ENCODE measurements around the gene ZFP62. TPM values are rescaled to one million over a fixed set of nuclear protein-coding genes. Genes with fewer than 3 reads are reported as not detected.

ZFP62 gene
- total RNA-seq, 2 donors from 2014 or later: 34.3 to 38.7 TPM

- Histone ChIP-seq H3K4me1 (no peaks in the 10 kb centered on the region), H3K27me3 (no peaks in the 10 kb centered on the region), H3K36me3 (peaks cover 20% of the 10 kb centered on the region), H3K27ac (no peak overlapping the region), H3K9ac (ENCODE audit: low read depth in 2 of 2, low read length in 2 of 2) (no peak overlapping the region), H3K9me3 (no peaks in the 10 kb centered on the region), H3K4me3 (no peak overlapping the region)
- no peak for TF ChIP-seq CTCF (IDR thresholded peaks at IDR 0.05)
- intact Hi-C loops (cut with DNase I): no loop called here
- no peak for DNase-seq
Observed at GRCh38 chr5:180848265-180848664, 12.8 kb downstream of the ZFP62 start.

- Histone ChIP-seq H3K36me3 (peaks cover 20% of the 10 kb centered on the region), H3K4me1 (no peaks in the 10 kb centered on the region), H3K27me3 (no peaks in the 10 kb centered on the region), H3K4me3 (no peak overlapping the region), H3K9ac (ENCODE audit: low read depth in 2 of 2, low read length in 2 of 2) (no peak overlapping the region), H3K9me3 (no peaks in the 10 kb centered on the region), H3K27ac (no peak overlapping the region)
- DNase-seq: no peak
- intact Hi-C loops (cut with DNase I): no loop called here
- TF ChIP-seq CTCF (IDR thresholded peaks at IDR 0.05): no peak
Observed at GRCh38 chr5:180847026-180847425, 14.1 kb downstream of the ZFP62 start.

- no peak for TF ChIP-seq CTCF (IDR thresholded peaks at IDR 0.05)
- H3K9me3 ChIP-seq: no peaks in the 10 kb centered on the region
- H3K9ac ChIP-seq (ENCODE audit: low read depth in 2 of 2, low read length in 2 of 2): no peak overlapping the region
- peaks cover 5% of the 10 kb centered on the region for H3K36me3 ChIP-seq
- H3K27me3 ChIP-seq: no peaks in the 10 kb centered on the region
- intact Hi-C loops (cut with DNase I): no loop called here
- no peak for DNase-seq
- no peak overlapping the region for H3K27ac ChIP-seq
- H3K4me3 ChIP-seq: no peak overlapping the region
- no peaks in the 10 kb centered on the region for H3K4me1 ChIP-seq
Observed at GRCh38 chr5:180844858-180845257, 16.2 kb downstream of the ZFP62 start.

- no peaks in the 10 kb centered on the region for H3K4me1 ChIP-seq
- H3K9ac ChIP-seq (ENCODE audit: low read depth in 2 of 2, low read length in 2 of 2): no peak overlapping the region
- H3K27me3 ChIP-seq: no peaks in the 10 kb centered on the region
- DNase-seq: no peak
- no peak overlapping the region for H3K4me3 ChIP-seq
- H3K27ac ChIP-seq: no peak overlapping the region
- no peak for TF ChIP-seq CTCF (IDR thresholded peaks at IDR 0.05)
- no peaks in the 10 kb centered on the region for H3K9me3 ChIP-seq
- peaks cover under 1% of the 10 kb centered on the region for H3K36me3 ChIP-seq
- intact Hi-C loops (cut with DNase I): no loop called here
Observed at GRCh38 chr5:180844432-180844831, 16.6 kb downstream of the ZFP62 start.

GRCh38 chr5:180839935-180840334 lies 21.1 kb downstream of the ZFP62 start:
- Histone ChIP-seq H3K4me3 (no peak overlapping the region), H3K27me3 (no peaks in the 10 kb centered on the region), H3K9ac (ENCODE audit: low read depth in 2 of 2, low read length in 2 of 2) (no peak overlapping the region), H3K4me1 (no peaks in the 10 kb centered on the region), H3K36me3 (no peaks in the 10 kb centered on the region), H3K9me3 (no peaks in the 10 kb centered on the region), H3K27ac (no peak overlapping the region)
- no peak for TF ChIP-seq CTCF (IDR thresholded peaks at IDR 0.05)
- no peak for DNase-seq
- intact Hi-C loops (cut with DNase I): no loop called here

- Histone ChIP-seq H3K36me3 (no peaks in the 10 kb centered on the region), H3K9ac (ENCODE audit: low read depth in 2 of 2, low read length in 2 of 2) (no peak overlapping the region), H3K4me3 (no peak overlapping the region), H3K9me3 (no peaks in the 10 kb centered on the region), H3K27me3 (no peaks in the 10 kb centered on the region), H3K27ac (no peak overlapping the region), H3K4me1 (no peaks in the 10 kb centered on the region)
- TF ChIP-seq CTCF (IDR thresholded peaks at IDR 0.05): no peak
- intact Hi-C loops (cut with DNase I): no loop called here
- DNase-seq: no peak
Observed at GRCh38 chr5:180839227-180839626, 21.8 kb downstream of the ZFP62 start.
